ENCODE data around the gene ZNF444. TPM values are rescaled to one million over a fixed set of nuclear protein-coding genes. Genes with fewer than 3 reads are reported as not detected.

Gene ZNF444
- total and polyA plus RNA-seq, 2 of the 8 experiments (the other 6 are each of a cell fraction or from before 2014, with no cell fraction given): 49.5 to 54.5 TPM

DNA sequence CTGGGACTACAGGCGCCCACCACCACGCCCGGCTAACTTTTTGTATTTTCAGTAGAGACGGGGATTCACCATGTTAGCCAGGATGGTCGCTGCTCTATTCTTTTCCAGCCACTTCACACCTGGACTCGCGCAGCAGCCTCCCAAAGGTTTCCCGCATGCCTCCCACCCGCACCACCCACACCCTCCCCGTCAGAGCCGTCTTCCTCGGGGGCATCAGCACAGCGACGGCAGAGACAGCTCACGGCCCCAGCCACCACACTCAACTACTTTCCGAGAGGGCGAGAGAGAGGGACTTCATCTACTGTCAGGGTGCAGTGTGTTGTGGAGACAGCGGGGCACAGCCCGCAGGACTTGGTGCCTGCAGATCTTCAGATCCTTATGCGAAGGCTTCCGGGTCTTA lies 25.6 kb upstream of the ZNF444 start (continued):
- TF ChIP-seq, protein P1, sequence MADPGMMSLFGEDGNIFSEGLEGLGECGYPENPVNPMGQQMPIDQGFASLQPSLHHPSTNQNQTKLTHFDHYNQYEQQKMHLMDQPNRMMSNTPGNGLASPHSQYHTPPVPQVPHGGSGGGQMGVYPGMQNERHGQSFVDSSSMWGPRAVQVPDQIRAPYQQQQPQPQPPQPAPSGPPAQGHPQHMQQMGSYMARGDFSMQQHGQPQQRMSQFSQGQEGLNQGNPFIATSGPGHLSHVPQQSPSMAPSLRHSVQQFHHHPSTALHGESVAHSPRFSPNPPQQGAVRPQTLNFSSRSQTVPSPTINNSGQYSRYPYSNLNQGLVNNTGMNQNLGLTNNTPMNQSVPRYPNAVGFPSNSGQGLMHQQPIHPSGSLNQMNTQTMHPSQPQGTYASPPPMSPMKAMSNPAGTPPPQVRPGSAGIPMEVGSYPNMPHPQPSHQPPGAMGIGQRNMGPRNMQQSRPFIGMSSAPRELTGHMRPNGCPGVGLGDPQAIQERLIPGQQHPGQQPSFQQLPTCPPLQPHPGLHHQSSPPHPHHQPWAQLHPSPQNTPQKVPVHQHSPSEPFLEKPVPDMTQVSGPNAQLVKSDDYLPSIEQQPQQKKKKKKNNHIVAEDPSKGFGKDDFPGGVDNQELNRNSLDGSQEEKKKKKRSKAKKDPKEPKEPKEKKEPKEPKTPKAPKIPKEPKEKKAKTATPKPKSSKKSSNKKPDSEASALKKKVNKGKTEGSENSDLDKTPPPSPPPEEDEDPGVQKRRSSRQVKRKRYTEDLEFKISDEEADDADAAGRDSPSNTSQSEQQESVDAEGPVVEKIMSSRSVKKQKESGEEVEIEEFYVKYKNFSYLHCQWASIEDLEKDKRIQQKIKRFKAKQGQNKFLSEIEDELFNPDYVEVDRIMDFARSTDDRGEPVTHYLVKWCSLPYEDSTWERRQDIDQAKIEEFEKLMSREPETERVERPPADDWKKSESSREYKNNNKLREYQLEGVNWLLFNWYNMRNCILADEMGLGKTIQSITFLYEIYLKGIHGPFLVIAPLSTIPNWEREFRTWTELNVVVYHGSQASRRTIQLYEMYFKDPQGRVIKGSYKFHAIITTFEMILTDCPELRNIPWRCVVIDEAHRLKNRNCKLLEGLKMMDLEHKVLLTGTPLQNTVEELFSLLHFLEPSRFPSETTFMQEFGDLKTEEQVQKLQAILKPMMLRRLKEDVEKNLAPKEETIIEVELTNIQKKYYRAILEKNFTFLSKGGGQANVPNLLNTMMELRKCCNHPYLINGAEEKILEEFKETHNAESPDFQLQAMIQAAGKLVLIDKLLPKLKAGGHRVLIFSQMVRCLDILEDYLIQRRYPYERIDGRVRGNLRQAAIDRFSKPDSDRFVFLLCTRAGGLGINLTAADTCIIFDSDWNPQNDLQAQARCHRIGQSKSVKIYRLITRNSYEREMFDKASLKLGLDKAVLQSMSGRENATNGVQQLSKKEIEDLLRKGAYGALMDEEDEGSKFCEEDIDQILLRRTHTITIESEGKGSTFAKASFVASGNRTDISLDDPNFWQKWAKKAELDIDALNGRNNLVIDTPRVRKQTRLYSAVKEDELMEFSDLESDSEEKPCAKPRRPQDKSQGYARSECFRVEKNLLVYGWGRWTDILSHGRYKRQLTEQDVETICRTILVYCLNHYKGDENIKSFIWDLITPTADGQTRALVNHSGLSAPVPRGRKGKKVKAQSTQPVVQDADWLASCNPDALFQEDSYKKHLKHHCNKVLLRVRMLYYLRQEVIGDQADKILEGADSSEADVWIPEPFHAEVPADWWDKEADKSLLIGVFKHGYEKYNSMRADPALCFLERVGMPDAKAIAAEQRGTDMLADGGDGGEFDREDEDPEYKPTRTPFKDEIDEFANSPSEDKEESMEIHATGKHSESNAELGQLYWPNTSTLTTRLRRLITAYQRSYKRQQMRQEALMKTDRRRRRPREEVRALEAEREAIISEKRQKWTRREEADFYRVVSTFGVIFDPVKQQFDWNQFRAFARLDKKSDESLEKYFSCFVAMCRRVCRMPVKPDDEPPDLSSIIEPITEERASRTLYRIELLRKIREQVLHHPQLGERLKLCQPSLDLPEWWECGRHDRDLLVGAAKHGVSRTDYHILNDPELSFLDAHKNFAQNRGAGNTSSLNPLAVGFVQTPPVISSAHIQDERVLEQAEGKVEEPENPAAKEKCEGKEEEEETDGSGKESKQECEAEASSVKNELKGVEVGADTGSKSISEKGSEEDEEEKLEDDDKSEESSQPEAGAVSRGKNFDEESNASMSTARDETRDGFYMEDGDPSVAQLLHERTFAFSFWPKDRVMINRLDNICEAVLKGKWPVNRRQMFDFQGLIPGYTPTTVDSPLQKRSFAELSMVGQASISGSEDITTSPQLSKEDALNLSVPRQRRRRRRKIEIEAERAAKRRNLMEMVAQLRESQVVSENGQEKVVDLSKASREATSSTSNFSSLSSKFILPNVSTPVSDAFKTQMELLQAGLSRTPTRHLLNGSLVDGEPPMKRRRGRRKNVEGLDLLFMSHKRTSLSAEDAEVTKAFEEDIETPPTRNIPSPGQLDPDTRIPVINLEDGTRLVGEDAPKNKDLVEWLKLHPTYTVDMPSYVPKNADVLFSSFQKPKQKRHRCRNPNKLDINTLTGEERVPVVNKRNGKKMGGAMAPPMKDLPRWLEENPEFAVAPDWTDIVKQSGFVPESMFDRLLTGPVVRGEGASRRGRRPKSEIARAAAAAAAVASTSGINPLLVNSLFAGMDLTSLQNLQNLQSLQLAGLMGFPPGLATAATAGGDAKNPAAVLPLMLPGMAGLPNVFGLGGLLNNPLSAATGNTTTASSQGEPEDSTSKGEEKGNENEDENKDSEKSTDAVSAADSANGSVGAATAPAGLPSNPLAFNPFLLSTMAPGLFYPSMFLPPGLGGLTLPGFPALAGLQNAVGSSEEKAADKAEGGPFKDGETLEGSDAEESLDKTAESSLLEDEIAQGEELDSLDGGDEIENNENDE (IDR thresholded peaks at IDR 0.05; ENCODE audit: insufficient replicate concordance, low read length): no peak
- no peak for TF ChIP-seq CBX8 (IDR thresholded peaks at IDR 0.05; ENCODE audit: borderline replicate concordance, low read depth, low read length)
- TF ChIP-seq, protein P2, sequence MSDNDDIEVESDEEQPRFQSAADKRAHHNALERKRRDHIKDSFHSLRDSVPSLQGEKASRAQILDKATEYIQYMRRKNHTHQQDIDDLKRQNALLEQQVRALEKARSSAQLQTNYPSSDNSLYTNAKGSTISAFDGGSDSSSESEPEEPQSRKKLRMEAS (IDR thresholded peaks at IDR 0.05): no peak
- no peak for TF ChIP-seq FOSL1 (IDR thresholded peaks at IDR 0.05; ENCODE audit: insufficient read depth, low read depth, low read length)
- TF ChIP-seq MAFK (IDR thresholded peaks at IDR 0.05; ENCODE audit: low read depth, low read length): no peak
- TF ChIP-seq RFX5 (IDR thresholded peaks at IDR 0.05; ENCODE audit: borderline replicate concordance, low read depth, low read length): no peak

Measured in H1 (cell line).